22Rv1 (cell line): ENCODE results near the gene MGAT4A.
A peak's percentile ranks its signal among the peaks of the same experiment; 100 is the strongest.

ENCODE experiments used
- H3K27ac ChIP-seq: fragments of 450-650 bp; 2 replicates; pipeline ENCODE4 v1.5.1; 2017
- CTCF ChIP-seq: fragments of 450-650 bp; IDR thresholded peaks from 2 replicates; pipeline ENCODE4 v1.5.1; 2017; ENCODE audit warnings: mild to moderate bottlenecking
- ZFX ChIP-seq: fragments of 450-650 bp; IDR thresholded peaks from 2 replicates; pipeline ENCODE4 v1.6.1; 2017; ENCODE audit warnings: antibody characterized with exemption, borderline replicate concordance

The MGAT4A gene

GRCh38 chr2:98648451-98648850 lies 82.5 kb downstream of the MGAT4A start:
- TF ChIP-seq CTCF = no peak
- no peak for TF ChIP-seq ZFX
- H3K27ac ChIP-seq = no peak overlapping the region

- TF ChIP-seq CTCF (no peak), ZFX (no peak)
- H3K27ac ChIP-seq = no peak overlapping the region
Measured at GRCh38 chr2:98647636-98648035, 83.3 kb downstream of the MGAT4A start.

- TF ChIP-seq ZFX (no peak), CTCF (no peak)
- H3K27ac ChIP-seq = no peak overlapping the region
Measured at GRCh38 chr2:98643496-98644100, 87.3 kb downstream of the MGAT4A start.

GRCh38 chr2:98637401-98638147 lies 93.4 kb downstream of the MGAT4A start:
- no peak overlapping the region for H3K27ac ChIP-seq
- TF ChIP-seq ZFX = no peak
- no peak for TF ChIP-seq CTCF

GRCh38 chr2:98634406-98635092 lies 96.4 kb downstream of the MGAT4A start:
- TF ChIP-seq ZFX (no peak), CTCF (peak; percentile 51)
- no peak overlapping the region for H3K27ac ChIP-seq

- no peak overlapping the region for H3K27ac ChIP-seq
Measured at GRCh38 chr2:98632351-98632750, 98.6 kb downstream of the MGAT4A start.

More at GRCh38 chr2:98632351-98632750, 98.6 kb downstream of the MGAT4A start:
- TF ChIP-seq CTCF = no peak
- no peak for TF ChIP-seq ZFX
